Measurements from ENCODE around the gene ETV5. TPM values are rescaled to one million over a fixed set of nuclear protein-coding genes. Genes with fewer than 3 reads are reported as not detected.

Gene ETV5
- total and polyA plus RNA-seq, 2 donors (not counting 3 experiments of a cell fraction or from before 2014, with no cell fraction given), result 8.8 to 40.9 TPM

DNA sequence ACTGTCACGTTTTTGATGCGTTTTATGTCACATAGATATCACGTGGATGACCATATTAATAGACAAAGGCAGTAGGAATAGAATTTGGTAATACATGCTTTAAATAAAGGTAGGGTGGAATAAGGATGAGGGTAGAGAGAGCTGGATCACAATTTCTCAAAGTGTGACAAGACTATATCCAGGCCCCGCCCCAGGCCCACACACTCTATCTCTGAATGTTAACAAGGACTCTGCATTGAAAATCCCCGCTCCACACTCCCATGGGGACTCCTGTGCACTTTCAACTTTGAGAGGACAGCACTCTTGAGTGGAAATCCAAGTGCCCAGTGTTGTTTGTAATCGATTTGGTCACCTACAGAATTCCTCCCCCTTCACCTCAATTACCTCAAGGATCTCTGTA, 31.4 kb downstream of the ETV5 start:
- Histone ChIP-seq H3K79me2 (ENCODE audit: control insufficient read depth, insufficient read depth, low read length) (no peaks in the 10 kb centered on the region), H2AFZ (ENCODE audit: low read depth, low read length) (no peak overlapping the region), H3K36me3 (ENCODE audit: control insufficient read depth in 2 of 2, extremely low read depth in 1 of 2, insufficient read depth in 2 of 2, low read length in 2 of 2) (peaks cover 2 to 7% of the 10 kb centered on the region in 2 experiments), H3K4me2 (ENCODE audit: insufficient read depth, low read length) (no peak overlapping the region), H3K9ac (replicated peaks; ENCODE audit: extremely low read depth, insufficient read depth, low read length) (no peak overlapping the region), H3K27me3 (ENCODE audit: control insufficient read depth in 2 of 2, insufficient read depth in 2 of 2, low read length in 2 of 2) (no peaks in the 10 kb centered on the region), H3K9me1 (replicated peaks; ENCODE audit: control insufficient read depth, extremely low read depth, insufficient read depth, low read length) (no peaks in the 10 kb centered on the region), H3K27ac (ENCODE audit: insufficient read depth, low read depth, low read length) (no peak overlapping the region), H3K9me3 (replicated peaks; ENCODE audit: control insufficient read depth, insufficient read depth, low read length) (no peaks in the 10 kb centered on the region), H4K20me1 (replicated peaks; ENCODE audit: control insufficient read depth, extremely low read depth, insufficient read depth, low read length) (no peaks in the 10 kb centered on the region), H3K4me3 (replicated peaks in 1 of 3; ENCODE audit: insufficient read depth in 1 of 3, low read depth in 1 of 3, low read length in 3 of 3) (no peak overlapping the region), H3K4me1 (ENCODE audit: control insufficient read depth, extremely low read depth, insufficient read depth, low read length) (no peaks in the 10 kb centered on the region)
- dilution Hi-C loops (cut with MboI; ENCODE audit: extremely low pct_ligation_motif_present, low sequenced_read_pairs), result no loop called here
- no TSS peak for BruUV-seq (replicated peaks)
- DNase-seq (ENCODE audit: low read depth, low spot score), result no peak
- FAIRE-seq, result no peak
- CTCF ChIA-PET, result interaction anchor here (1.2 kb wide), 1 partner anchor 13 kb away, joined by 3 read pairs; no protein-coding TSS in a partner anchor
- intact Hi-C loops (cut with micrococcal nuclease), result no loop called here
- POLR2A ChIA-PET, result no interaction called here
- no peak for TF ChIP-seq FOS (IDR thresholded peaks at IDR 0.05; ENCODE audit: borderline replicate concordance, insufficient read depth, low read length)
- no peak for TF ChIP-seq POLR2A (IDR thresholded peaks at IDR 0.05; ENCODE audit: low read depth, low read length)
- no peak for TF ChIP-seq POLR2AphosphoS5 (IDR thresholded peaks at IDR 0.05; ENCODE audit: insufficient read depth, low read depth, low read length)
- no peak for TF ChIP-seq CTCF (IDR thresholded peaks at IDR 0.05; ENCODE audit: extremely low read depth in 1 of 2, insufficient read depth in 1 of 2, low read depth in 1 of 2, low read length in 2 of 2)
- no peak for TF ChIP-seq MYC (IDR thresholded peaks at IDR 0.05; ENCODE audit: low read depth, low read length)
- no peak for TF ChIP-seq EZH2 (IDR thresholded peaks at IDR 0.05; ENCODE audit: borderline replicate concordance, low read depth, low read length, severe bottlenecking)
- TF ChIP-seq JUN (IDR thresholded peaks at IDR 0.05; ENCODE audit: borderline replicate concordance, insufficient read depth, insufficient read length, low read depth), result no peak
- TF ChIP-seq, protein P1, sequence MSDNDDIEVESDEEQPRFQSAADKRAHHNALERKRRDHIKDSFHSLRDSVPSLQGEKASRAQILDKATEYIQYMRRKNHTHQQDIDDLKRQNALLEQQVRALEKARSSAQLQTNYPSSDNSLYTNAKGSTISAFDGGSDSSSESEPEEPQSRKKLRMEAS (IDR thresholded peaks at IDR 0.05; ENCODE audit: insufficient read depth, insufficient read length), result no peak
- no peak for TF ChIP-seq GATA2 (IDR thresholded peaks at IDR 0.05; ENCODE audit: insufficient read depth, insufficient read length, low read depth, low read length)
